ENCODE results near the gene FASLG. TPM values are rescaled to one million over a fixed set of nuclear protein-coding genes. Genes with fewer than 3 reads are reported as not detected.

Gene FASLG
- total RNA-seq, 1 donor from 2014 or later = not detected

DNA sequence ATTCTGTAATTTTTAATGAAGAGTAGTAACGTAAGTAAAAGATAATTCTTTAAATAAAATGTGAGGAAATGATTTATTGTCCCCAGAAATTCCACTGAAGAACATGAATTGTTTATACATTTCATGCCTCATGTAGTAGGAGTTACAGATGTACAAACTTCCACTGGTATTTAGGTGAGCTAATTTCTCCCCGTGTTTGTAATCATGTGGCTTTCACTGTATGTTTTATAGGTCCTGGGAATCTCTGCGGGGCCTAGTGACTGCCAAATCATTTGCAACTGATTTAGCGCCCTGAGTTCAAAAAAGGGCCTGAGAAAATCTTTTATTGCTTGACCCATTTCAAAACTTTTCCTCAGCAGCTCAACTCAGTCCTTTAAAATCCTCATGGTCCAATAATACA is 30.5 kb upstream of the FASLG start:
- Histone ChIP-seq H3K4me3 (no peak overlapping the region), H3K4me1 (no peaks in the 10 kb centered on the region), H3K36me3 (no peaks in the 10 kb centered on the region), H3K9me3 (replicated peaks) (peaks cover 11% of the 10 kb centered on the region), H3K27ac (replicated peaks) (no peak overlapping the region), H3K27me3 (ENCODE audit: low read depth) (no peaks in the 10 kb centered on the region)
- intact Hi-C loops (cut with micrococcal nuclease) = no loop called here
- TF ChIP-seq, protein P1, sequence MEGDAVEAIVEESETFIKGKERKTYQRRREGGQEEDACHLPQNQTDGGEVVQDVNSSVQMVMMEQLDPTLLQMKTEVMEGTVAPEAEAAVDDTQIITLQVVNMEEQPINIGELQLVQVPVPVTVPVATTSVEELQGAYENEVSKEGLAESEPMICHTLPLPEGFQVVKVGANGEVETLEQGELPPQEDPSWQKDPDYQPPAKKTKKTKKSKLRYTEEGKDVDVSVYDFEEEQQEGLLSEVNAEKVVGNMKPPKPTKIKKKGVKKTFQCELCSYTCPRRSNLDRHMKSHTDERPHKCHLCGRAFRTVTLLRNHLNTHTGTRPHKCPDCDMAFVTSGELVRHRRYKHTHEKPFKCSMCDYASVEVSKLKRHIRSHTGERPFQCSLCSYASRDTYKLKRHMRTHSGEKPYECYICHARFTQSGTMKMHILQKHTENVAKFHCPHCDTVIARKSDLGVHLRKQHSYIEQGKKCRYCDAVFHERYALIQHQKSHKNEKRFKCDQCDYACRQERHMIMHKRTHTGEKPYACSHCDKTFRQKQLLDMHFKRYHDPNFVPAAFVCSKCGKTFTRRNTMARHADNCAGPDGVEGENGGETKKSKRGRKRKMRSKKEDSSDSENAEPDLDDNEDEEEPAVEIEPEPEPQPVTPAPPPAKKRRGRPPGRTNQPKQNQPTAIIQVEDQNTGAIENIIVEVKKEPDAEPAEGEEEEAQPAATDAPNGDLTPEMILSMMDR (IDR thresholded peaks at IDR 0.05; ENCODE audit: borderline replicate concordance) = no peak
- no peak for DNase-seq

DNA sequence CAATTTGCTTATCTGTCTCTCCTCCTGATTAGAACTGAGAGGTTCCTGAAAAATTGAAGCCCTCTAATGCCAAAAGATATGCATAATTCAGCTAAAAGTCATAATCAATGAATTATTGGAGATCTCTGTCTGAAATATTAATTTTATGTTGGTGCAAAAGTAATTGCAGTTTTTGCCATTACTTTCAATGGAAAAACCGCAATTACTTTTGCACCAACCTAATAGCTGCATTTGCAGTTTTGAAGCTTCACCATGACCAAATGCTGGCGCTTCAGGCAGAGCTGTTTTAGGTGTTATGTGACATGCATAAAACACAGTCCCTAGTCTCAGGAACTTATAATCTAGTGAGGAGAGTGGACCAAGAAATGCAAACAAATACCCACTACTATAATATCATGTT is 29.7 kb upstream of the FASLG start:
- Histone ChIP-seq H3K27me3 (ENCODE audit: low read depth) (no peaks in the 10 kb centered on the region), H3K9me3 (replicated peaks) (peaks cover 11% of the 10 kb centered on the region), H3K4me3 (no peak overlapping the region), H3K27ac (replicated peaks) (no peak overlapping the region), H3K36me3 (no peaks in the 10 kb centered on the region), H3K4me1 (no peaks in the 10 kb centered on the region)
- intact Hi-C loops (cut with micrococcal nuclease) = no loop called here
- TF ChIP-seq, protein P1 (IDR thresholded peaks at IDR 0.05; ENCODE audit: borderline replicate concordance) = no peak
- no peak for DNase-seq

DNA sequence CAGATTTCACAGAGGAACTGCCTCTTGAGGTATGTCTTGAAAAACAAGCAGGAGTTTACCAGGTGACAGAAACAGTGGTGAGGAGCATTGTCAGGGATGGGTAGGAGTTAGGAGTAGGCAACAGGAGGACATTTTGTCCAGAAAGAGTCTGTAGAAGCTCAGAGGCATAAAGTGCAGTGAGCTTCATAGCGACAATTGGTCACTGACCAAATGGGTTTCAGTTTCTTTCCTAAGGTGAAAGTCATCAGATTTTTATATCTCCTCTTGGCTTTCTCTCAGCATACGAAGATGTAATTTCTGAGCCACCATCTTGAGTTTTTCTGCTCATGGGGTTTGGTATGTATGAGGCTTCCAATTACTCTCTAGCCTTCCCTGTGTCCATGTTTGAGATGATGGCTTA is 29.3 kb upstream of the FASLG start:
- Histone ChIP-seq H3K9me3 (replicated peaks) (peaks cover 11% of the 10 kb centered on the region), H3K27me3 (ENCODE audit: low read depth) (no peaks in the 10 kb centered on the region), H3K36me3 (no peaks in the 10 kb centered on the region), H3K4me3 (no peak overlapping the region), H3K4me1 (no peaks in the 10 kb centered on the region), H3K27ac (replicated peaks) (no peak overlapping the region)
- intact Hi-C loops (cut with micrococcal nuclease) = no loop called here
- TF ChIP-seq, protein P1 (IDR thresholded peaks at IDR 0.05; ENCODE audit: borderline replicate concordance) = no peak
- DNase-seq = no peak

DNA sequence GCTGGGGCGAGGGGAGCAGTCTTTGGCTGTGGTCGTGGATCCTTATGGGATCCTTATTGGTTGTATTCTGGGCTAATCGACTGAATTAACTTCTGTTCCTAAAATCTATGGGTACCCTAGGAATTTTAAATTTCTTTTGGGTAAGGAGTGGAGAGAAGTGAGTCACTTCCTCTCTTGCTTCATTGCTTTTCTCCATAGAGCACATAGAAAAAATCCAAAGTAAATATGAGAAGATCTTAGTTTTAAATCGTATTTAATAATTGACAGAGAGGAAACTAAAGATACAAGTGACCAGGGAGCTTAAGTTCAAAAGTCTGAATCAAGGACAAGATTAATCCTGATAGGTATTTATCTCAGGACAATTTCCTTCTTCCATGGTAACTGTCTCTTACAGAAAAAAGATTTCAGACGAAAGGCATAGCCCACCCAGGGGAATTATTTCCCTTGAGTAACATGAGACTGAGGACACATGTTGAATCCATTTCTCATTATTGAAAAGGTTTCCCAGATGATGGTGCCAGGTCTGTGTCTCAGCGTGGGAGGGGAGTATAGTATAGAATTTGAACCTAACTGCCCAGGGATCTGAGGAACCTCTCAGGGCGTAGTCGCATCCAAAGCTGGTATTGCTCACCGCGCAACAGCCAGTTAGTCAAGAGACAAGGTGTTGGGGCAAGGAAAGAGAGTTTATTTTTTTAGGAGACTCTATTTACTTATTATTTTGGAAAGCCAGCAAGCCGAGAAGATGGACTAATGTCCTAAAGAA is 28.7 kb upstream of the FASLG start:
- TF ChIP-seq, protein P1 (IDR thresholded peaks at IDR 0.05; ENCODE audit: borderline replicate concordance) = no peak
- Histone ChIP-seq H3K4me3 (no peak overlapping the region), H3K36me3 (no peaks in the 10 kb centered on the region), H3K27ac (replicated peaks) (no peak overlapping the region), H3K4me1 (no peaks in the 10 kb centered on the region), H3K9me3 (replicated peaks) (peaks cover 11% of the 10 kb centered on the region), H3K27me3 (ENCODE audit: low read depth) (no peaks in the 10 kb centered on the region)
- no peak for DNase-seq
- intact Hi-C loops (cut with micrococcal nuclease) = no loop called here

GRCh38 chr1:172630868-172631267 is 28.0 kb upstream of the FASLG start:
- TF ChIP-seq, protein P1 (IDR thresholded peaks at IDR 0.05; ENCODE audit: borderline replicate concordance) = no peak
- Histone ChIP-seq H3K4me1 (no peaks in the 10 kb centered on the region), H3K27ac (replicated peaks) (no peak overlapping the region), H3K4me3 (no peak overlapping the region), H3K9me3 (replicated peaks) (peaks cover 11% of the 10 kb centered on the region), H3K27me3 (ENCODE audit: low read depth) (no peaks in the 10 kb centered on the region), H3K36me3 (no peaks in the 10 kb centered on the region)
- no peak for DNase-seq
- intact Hi-C loops (cut with micrococcal nuclease) = no loop called here
